Endothelial cell of umbilical vein (primary cell): ENCODE results near the gene SKIC8. TPM values are rescaled to one million over a fixed set of nuclear protein-coding genes. Genes with fewer than 3 reads are reported as not detected.

Experiments used
- BruUV-seq: library from RNA; stranded (reverse); fragments of 400-500 nt; replicated peaks from 2 replicates; lab custom pipeline; 2021; lab: Mats Ljungman, UMichigan
- CTCF ChIA-PET: fragments of 300-600, 350-600 bp; sonication (Branson Sonifier 250); formaldehyde crosslinking; loops from one replicate; lab custom pipeline; 2021; ENCODE audit warnings: antibody characterized with exemption, inconsistent platforms; lab: Charles Lee
- POLR2A ChIA-PET: fragments of 300-600, 350-600 bp; sonication (Branson Sonifier 250); formaldehyde crosslinking; loops from one replicate; lab custom pipeline; 2021; ENCODE audit warnings: antibody characterized with exemption, inconsistent platforms; lab: Charles Lee
- DNase-seq: peaks from one replicate; pipeline ENCODE4 v3.0.0-alpha.2; 2011; ENCODE audit warnings: low read depth, low spot score
- FAIRE-seq: peaks from 2 replicates; lab custom pipeline; 2011; peaks lifted over from hg19 to GRCh38; lab: Jason Lieb, UNC
- H2AFZ ChIP-seq: 2 replicates; pipeline ENCODE4 v1.6.0; 2012; ENCODE audit warnings: low read depth, low read length, control low read depth, inconsistent platforms
- H3K27ac ChIP-seq: 2 replicates; pipeline ENCODE4 v1.5.1; 2011; ENCODE audit warnings: low read depth, mild to moderate bottlenecking, control low read depth, low read length, moderate library complexity; ENCODE audit not compliant: insufficient read depth
- H3K27me3 ChIP-seq, 2 experiments: 2 replicates each; pipeline versions ENCODE4 v1.6.0 to v1.6.1; 2011; ENCODE audit warnings: low read length in 2 of 2, mixed read lengths in 1 of 2; ENCODE audit not compliant: control insufficient read depth in 2 of 2, insufficient read depth in 2 of 2
- H3K36me3 ChIP-seq, 2 experiments: 2 replicates in 1 of 2; 3 replicates in 1 of 2; pipeline ENCODE4 v1.5.1; 2011; ENCODE audit warnings: low read length in 2 of 2, mild to moderate bottlenecking in 1 of 2, moderate library complexity in 1 of 2; ENCODE audit not compliant: control insufficient read depth in 2 of 2, insufficient read depth in 2 of 2; ENCODE audit errors: extremely low read depth in 1 of 2
- H3K4me1 ChIP-seq: 3 replicates; pipeline ENCODE4 v1.5.1; 2011; ENCODE audit warnings: mild to moderate bottlenecking, low read length; ENCODE audit not compliant: control insufficient read depth, insufficient read depth; ENCODE audit errors: extremely low read depth
- H3K4me2 ChIP-seq: 2 replicates; pipeline ENCODE4 v1.6.1; 2011; ENCODE audit warnings: low read length, control low read depth, mixed read lengths; ENCODE audit not compliant: insufficient read depth
- H3K4me3 ChIP-seq, 3 experiments: fragments of 200-600 bp in 1 of 3; sonication (generic), shearing (Covaris generic) in 1 of 3; replicated peaks in 1 of 3; 2 replicates each; pipeline ENCODE4 v1.5.1; 2011 to 2016; ENCODE audit warnings: control low read depth in 3 of 3, low read length in 3 of 3, mild to moderate bottlenecking in 2 of 3, inconsistent platforms in 1 of 3, low read depth in 1 of 3, moderate library complexity in 1 of 3; ENCODE audit not compliant: insufficient read depth in 1 of 3
- H3K79me2 ChIP-seq: 2 replicates; pipeline ENCODE4 v1.6.0; 2012; ENCODE audit warnings: low read length, inconsistent platforms; ENCODE audit not compliant: control insufficient read depth, insufficient read depth
- H3K9ac ChIP-seq: replicated peaks from 2 replicates; pipeline ENCODE3; 2011; ENCODE audit warnings: low read length, control low read depth; ENCODE audit not compliant: insufficient read depth; ENCODE audit errors: extremely low read depth
- H3K9me1 ChIP-seq: replicated peaks from 3 replicates; pipeline ENCODE4 v1.6.0; 2011; ENCODE audit warnings: mild to moderate bottlenecking, low read length; ENCODE audit not compliant: control insufficient read depth, insufficient read depth; ENCODE audit errors: extremely low read depth
- H3K9me3 ChIP-seq: replicated peaks from 2 replicates; pipeline ENCODE4 v1.5.1; 2012; ENCODE audit warnings: low read length, inconsistent platforms; ENCODE audit not compliant: control insufficient read depth, insufficient read depth
- H4K20me1 ChIP-seq: replicated peaks from 2 replicates; pipeline ENCODE3; 2011; ENCODE audit warnings: mild to moderate bottlenecking, low read length; ENCODE audit not compliant: control insufficient read depth, insufficient read depth; ENCODE audit errors: extremely low read depth
- EZH2 ChIP-seq: IDR thresholded peaks from 2 replicates; pipeline ENCODE4 v1.6.1; 2012; ENCODE audit warnings: borderline replicate concordance, low read depth, mild to moderate bottlenecking, moderate library complexity, low read length, inconsistent platforms; ENCODE audit not compliant: severe bottlenecking
- GATA2 ChIP-seq: IDR thresholded peaks from 2 replicates; pipeline ENCODE4 v1.7.0; 2011; ENCODE audit warnings: low read depth, mild to moderate bottlenecking, moderate library complexity, mixed read lengths, low read length; ENCODE audit not compliant: insufficient read length, insufficient read depth
- JUN ChIP-seq: IDR thresholded peaks from 2 replicates; pipeline ENCODE4 v1.6.1; 2011; ENCODE audit warnings: borderline replicate concordance, low read depth; ENCODE audit not compliant: insufficient read length, insufficient read depth
- POLR2A ChIP-seq: IDR thresholded peaks from 2 replicates; pipeline ENCODE4 v1.6.1; 2012; ENCODE audit warnings: low read depth, mild to moderate bottlenecking, control low read depth, low read length
- POLR2AphosphoS5 ChIP-seq: IDR thresholded peaks from 2 replicates; pipeline ENCODE4 v1.6.1; 2012; ENCODE audit warnings: low read depth, mild to moderate bottlenecking, control low read depth, low read length, moderate library complexity; ENCODE audit not compliant: insufficient read depth
- dilution Hi-C: fragments of 300-500 bp; cut with MboI; formaldehyde crosslinking; loops from one replicate; pipeline ENCODE4 v1.15.0; 2019; ENCODE audit warnings: low sequenced_read_pairs; ENCODE audit not compliant: extremely low pct_ligation_motif_present
- intact Hi-C: fragments of 100-400 bp; cut with micrococcal nuclease; formaldehyde crosslinking; loops from one replicate; pipeline ENCODE4 v1.10.0; 2022
- polyA plus RNA-seq, 4 experiments: library from polyadenylated mRNA; depleted of rRNA in 3 of 4; stranded (reverse) in 3 of 4; unstranded in 1 of 4; fragments of >200 nt; gene quantifications; 2 replicates each; pipeline versions ENCODE4 v1.2.1 to v1.2.3, GENCODE V29; 2011 to 2012; ENCODE audit warnings: missing spikeins in 1 of 4
- total RNA-seq: library from RNA; stranded (reverse); gene quantifications from 2 replicates; pipeline ENCODE4 v1.2.3, GENCODE V29; 2021
- TF ChIP-seq, protein P1 (sequence below), 2 donors: IDR thresholded peaks; 1 replicate in 1 of 2; 2 replicates in 1 of 2; pipeline ENCODE4 v1.5.1; 2011; ENCODE audit warnings: low read length in 2 of 2, mild to moderate bottlenecking in 2 of 2, moderate library complexity in 2 of 2, control low read depth in 1 of 2, inconsistent platforms in 1 of 2, low read depth in 1 of 2; ENCODE audit not compliant: insufficient read depth in 1 of 2; ENCODE audit errors: extremely low read depth in 1 of 2

The SKIC8 gene
- total and polyA plus RNA-seq, 2 donors (not counting 3 experiments of a cell fraction or from before 2014, with no cell fraction given) = 49.7 to 95.0 TPM

DNA sequence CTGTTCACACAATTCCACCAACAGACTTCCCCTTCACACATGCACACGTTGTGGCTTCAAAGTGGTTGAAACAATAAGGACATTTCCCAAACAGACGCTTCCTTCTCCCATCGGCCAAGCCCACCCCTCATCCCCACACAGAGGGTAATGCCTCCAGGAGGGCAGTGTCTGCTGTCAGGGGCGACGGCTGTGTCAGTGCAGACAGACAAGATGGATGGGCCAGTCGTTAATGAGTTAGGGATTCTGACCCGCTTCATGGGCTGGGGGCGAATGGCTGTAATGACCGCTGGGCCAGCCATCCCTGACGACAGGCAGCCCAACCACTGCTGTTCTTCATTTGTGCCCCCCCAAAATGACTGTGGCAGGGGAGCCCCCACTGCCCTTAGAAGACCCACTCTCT lies 20.2 kb upstream of the SKIC8 start:
- no peak for FAIRE-seq
- CTCF ChIA-PET = no interaction called here

DNA sequence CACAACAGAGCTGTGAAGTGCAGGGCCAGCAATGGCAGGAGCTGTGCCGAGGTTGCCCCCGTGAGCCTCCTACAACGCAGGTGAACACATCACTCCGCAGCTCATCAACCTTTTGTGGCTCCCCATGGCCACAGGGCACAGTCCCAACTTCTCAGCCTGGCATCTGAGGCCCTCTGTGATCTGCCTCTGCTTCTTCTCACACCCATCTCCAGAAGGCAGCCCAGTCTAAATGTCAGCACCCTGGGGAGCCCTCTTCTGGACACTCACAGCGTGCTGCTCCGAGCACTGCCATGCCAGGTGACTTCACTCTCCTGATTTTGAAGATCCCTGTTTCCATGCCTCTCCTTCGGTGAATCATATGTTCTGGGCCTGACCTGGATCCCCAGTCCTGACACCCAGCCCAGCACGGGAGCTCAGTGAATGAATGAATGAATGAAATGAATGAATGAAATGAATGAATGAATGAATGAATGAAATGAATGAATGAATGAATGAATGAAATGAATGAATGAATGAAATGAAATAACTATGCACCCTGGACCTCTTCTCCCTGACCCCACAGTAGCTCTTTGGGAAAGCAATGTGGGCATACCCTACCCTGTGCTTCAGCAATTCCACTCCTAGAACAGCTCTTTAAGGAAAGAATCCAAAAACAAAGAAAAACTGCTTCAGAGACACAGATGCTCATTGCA lies 17.9 kb upstream of the SKIC8 start:
- Histone ChIP-seq H3K9ac (no peak overlapping the region), H3K27me3 (no peaks in the 10 kb centered on the region), H3K79me2 (no peaks in the 10 kb centered on the region), H3K9me1 (no peaks in the 10 kb centered on the region), H3K4me2 (no peak overlapping the region), H3K4me3 (no peak overlapping the region), H3K27ac (no peak overlapping the region), H3K36me3 (no peaks in the 10 kb centered on the region), H3K9me3 (no peaks in the 10 kb centered on the region), H2AFZ (peak overlapping the region; percentile 13), H4K20me1 (no peaks in the 10 kb centered on the region), H3K4me1 (peaks cover 7% of the 10 kb centered on the region)
- TF ChIP-seq, protein P1, sequence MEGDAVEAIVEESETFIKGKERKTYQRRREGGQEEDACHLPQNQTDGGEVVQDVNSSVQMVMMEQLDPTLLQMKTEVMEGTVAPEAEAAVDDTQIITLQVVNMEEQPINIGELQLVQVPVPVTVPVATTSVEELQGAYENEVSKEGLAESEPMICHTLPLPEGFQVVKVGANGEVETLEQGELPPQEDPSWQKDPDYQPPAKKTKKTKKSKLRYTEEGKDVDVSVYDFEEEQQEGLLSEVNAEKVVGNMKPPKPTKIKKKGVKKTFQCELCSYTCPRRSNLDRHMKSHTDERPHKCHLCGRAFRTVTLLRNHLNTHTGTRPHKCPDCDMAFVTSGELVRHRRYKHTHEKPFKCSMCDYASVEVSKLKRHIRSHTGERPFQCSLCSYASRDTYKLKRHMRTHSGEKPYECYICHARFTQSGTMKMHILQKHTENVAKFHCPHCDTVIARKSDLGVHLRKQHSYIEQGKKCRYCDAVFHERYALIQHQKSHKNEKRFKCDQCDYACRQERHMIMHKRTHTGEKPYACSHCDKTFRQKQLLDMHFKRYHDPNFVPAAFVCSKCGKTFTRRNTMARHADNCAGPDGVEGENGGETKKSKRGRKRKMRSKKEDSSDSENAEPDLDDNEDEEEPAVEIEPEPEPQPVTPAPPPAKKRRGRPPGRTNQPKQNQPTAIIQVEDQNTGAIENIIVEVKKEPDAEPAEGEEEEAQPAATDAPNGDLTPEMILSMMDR (IDR thresholded peaks at IDR 0.05; ENCODE audit: extremely low read depth in 1 of 2, insufficient read depth in 1 of 2, low read depth in 1 of 2, low read length in 2 of 2) = peak in 1 of 2 donors; percentile 5
- TF ChIP-seq EZH2 = no peak
- no peak for TF ChIP-seq GATA2
- no peak for TF ChIP-seq POLR2AphosphoS5
- dilution Hi-C loops = no loop called here
- CTCF ChIA-PET = interaction anchor here (0.6 to 14.6 kb wide), 4 partner anchors 8 to 103 kb away, joined by 3 to 367 read pairs (median 5); no protein-coding TSS in a partner anchor
- no TSS peak for BruUV-seq
- DNase-seq = no peak
- intact Hi-C loops = loop anchor here (10.0 kb wide), 1 partner anchor 438 kb away; no protein-coding TSS in a partner anchor
- no peak for FAIRE-seq
- POLR2A ChIA-PET = no interaction called here

More for the DNA sequence above, 20.2 kb upstream of the SKIC8 start:
- dilution Hi-C loops = no loop called here
- POLR2A ChIA-PET = no interaction called here
- H2AFZ ChIP-seq = no peak overlapping the region
- H3K9me3 ChIP-seq = no peaks in the 10 kb centered on the region
- no peak overlapping the region for H3K4me3 ChIP-seq
- no peak for DNase-seq
- H3K4me1 ChIP-seq = peaks cover 16% of the 10 kb centered on the region
- intact Hi-C loops = loop anchor here (10.0 kb wide), 1 partner anchor 435 kb away; no protein-coding TSS in a partner anchor
- no peak overlapping the region for H3K27ac ChIP-seq
- H3K36me3 ChIP-seq = no peaks in the 10 kb centered on the region
- no peaks in the 10 kb centered on the region for H3K9me1 ChIP-seq
- TF ChIP-seq JUN (no peak), POLR2A (no peak), EZH2 (no peak)
- no peak overlapping the region for H3K9ac ChIP-seq
- no peak overlapping the region for H3K4me2 ChIP-seq
- H3K79me2 ChIP-seq = no peaks in the 10 kb centered on the region
- H4K20me1 ChIP-seq = no peaks in the 10 kb centered on the region
- H3K27me3 ChIP-seq = no peaks in the 10 kb centered on the region
- no TSS peak for BruUV-seq
